Transverse colon (tissue), 4 donors: ENCODE data around the gene PDS5A. TPM values are rescaled to one million over a fixed set of nuclear protein-coding genes. Genes with fewer than 3 reads are reported as not detected.
"Not testable (repeated sequence)": the region's sequence is repeated elsewhere in the genome, so short reads cannot be mapped to it uniquely, and the experiment has no call there.

Experiments
- DNase-seq: peaks from one replicate; pipeline ENCODE4 v3.0.0-alpha.2; 2019
- H3K27ac ChIP-seq, 4 donors: fragments of 200-600 bp; sonication (generic); 2 replicates each; pipeline ENCODE4 v1.5.1; 2016 to 2018; ENCODE audit warnings: inconsistent platforms in 4 of 4
- H3K27me3 ChIP-seq: fragments of 200-600 bp; sonication (generic); 2 replicates; pipeline ENCODE4 v1.5.1; 2017; ENCODE audit warnings: inconsistent platforms
- H3K36me3 ChIP-seq, 4 donors: fragments of 200-600 bp; sonication (generic); 2 replicates each; pipeline ENCODE4 v1.5.1; 2017 to 2019; ENCODE audit warnings: inconsistent platforms in 4 of 4
- H3K4me1 ChIP-seq, 4 donors: fragments of 200-600 bp; sonication (generic); 2 replicates each; pipeline ENCODE4 v1.5.1; 2017 to 2020; ENCODE audit warnings: inconsistent platforms in 4 of 4
- H3K4me3 ChIP-seq, 4 donors: fragments of 200-600 bp; sonication (generic); 1 replicate in 1 of 4; 2 replicates in 3 of 4; pipeline versions ENCODE4 v1.5.1 to v1.6.1; 2017 to 2019; ENCODE audit warnings: inconsistent platforms in 4 of 4
- H3K9me3 ChIP-seq, 2 donors: fragments of 200-600 bp; sonication (generic); 2 replicates each; pipeline ENCODE4 v1.5.1; 2017 to 2019; ENCODE audit warnings: inconsistent platforms in 2 of 2
- EP300 ChIP-seq: sonication (generic); formaldehyde crosslinking; IDR thresholded peaks from one replicate; pipeline ENCODE4 v1.6.1; 2017; ENCODE audit warnings: antibody characterized with exemption, low read depth
- POLR2A ChIP-seq: fragments of 450-650 bp; IDR thresholded peaks from one replicate; pipeline ENCODE4 v1.6.1; 2016; ENCODE audit warnings: antibody characterized with exemption, mild to moderate bottlenecking, moderate library complexity
- POLR2AphosphoS5 ChIP-seq, 3 donors: sonication (generic); formaldehyde crosslinking; IDR thresholded peaks; one replicate each; pipeline ENCODE4 v1.6.1; 2016; ENCODE audit warnings: antibody characterized with exemption in 3 of 3
- WGBS, 2 donors: methylation state at CpG; one replicate each; pipeline ENCODE4 v1.1.5; 2018; ENCODE audit warnings: low coverage in 1 of 2; 5-methylcytosine and 5-hydroxymethylcytosine counted together
- in situ Hi-C, 4 donors: fragments of 200-750 bp; cut with MboI; loops; one replicate each; pipeline versions ENCODE4 v1.15.0 to v1.15.1; 2017; ENCODE audit warnings: low sequenced_read_pairs in 3 of 4, low pct_ligation_motif_present in 1 of 4, low pct_unique_long_range_greater_than_20kb in 1 of 4
- intact Hi-C: fragments of 100-400 bp; cut with DNase I; formaldehyde crosslinking; loops from one replicate; pipeline ENCODE4 v1.15.1; 2023; ENCODE audit warnings: low total_unique reads
- total RNA-seq, 4 donors: library from RNA; depleted of rRNA; stranded (reverse); fragments of >200 nt; gene quantifications; one replicate each; pipeline ENCODE4 v1.1.0, GENCODE V29; 2016
- TF ChIP-seq, protein P1 (sequence below), 5 experiments: fragments of 200-600 bp in 3 of 5; fragments of 450-650 bp in 2 of 5; sonication (generic) in 3 of 5; IDR thresholded peaks; 1 replicate in 2 of 5; 2 replicates in 3 of 5; pipeline ENCODE4 v1.5.1; 2016 to 2017; ENCODE audit warnings: antibody characterized with exemption in 5 of 5, inconsistent platforms in 3 of 5, mild to moderate bottlenecking in 2 of 5, moderate library complexity in 1 of 5

PDS5A gene
- total RNA-seq, 4 donors from 2014 or later, result 62.1 to 74.0 (median 68.5) TPM

DNA sequence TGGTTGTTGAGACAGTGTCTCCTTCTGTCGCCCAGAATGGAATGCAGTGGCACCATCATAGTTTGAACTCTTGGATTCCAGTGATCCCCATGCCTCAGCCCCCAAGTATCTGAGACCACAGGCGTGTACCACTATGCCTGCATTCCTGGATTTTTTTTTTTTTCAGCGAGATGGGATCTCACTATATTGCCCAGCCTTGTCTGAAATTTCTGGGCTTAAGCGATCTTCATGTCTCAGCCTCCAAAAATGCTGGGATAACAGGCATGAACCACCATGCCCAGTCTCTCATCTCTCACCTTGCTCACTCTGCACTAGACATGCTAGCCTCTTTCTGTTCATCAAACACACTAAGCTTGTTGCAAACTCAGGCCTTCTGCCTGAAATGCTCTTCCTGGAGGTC is 175.7 kb downstream of the PDS5A start:
- 84% methylated on average over 4 of the region's 4 CpGs; no CpG with 5 or more reads in 1 of the 2 donors for WGBS, 2 donors
- Histone ChIP-seq H3K27me3 (no peaks in the 10 kb centered on the region), H3K4me3 (no peak overlapping the region), H3K36me3 (no peaks in the 10 kb centered on the region), H3K27ac (no peak overlapping the region), H3K4me1 (no peaks in the 10 kb centered on the region), H3K9me3 (no peaks in the 10 kb centered on the region)
- in situ Hi-C loops (no loop called here), intact Hi-C loops (loop anchor here (1.0 kb wide), 1 partner anchor 38 kb away; no protein-coding TSS in a partner anchor)
- TF ChIP-seq, protein P1, sequence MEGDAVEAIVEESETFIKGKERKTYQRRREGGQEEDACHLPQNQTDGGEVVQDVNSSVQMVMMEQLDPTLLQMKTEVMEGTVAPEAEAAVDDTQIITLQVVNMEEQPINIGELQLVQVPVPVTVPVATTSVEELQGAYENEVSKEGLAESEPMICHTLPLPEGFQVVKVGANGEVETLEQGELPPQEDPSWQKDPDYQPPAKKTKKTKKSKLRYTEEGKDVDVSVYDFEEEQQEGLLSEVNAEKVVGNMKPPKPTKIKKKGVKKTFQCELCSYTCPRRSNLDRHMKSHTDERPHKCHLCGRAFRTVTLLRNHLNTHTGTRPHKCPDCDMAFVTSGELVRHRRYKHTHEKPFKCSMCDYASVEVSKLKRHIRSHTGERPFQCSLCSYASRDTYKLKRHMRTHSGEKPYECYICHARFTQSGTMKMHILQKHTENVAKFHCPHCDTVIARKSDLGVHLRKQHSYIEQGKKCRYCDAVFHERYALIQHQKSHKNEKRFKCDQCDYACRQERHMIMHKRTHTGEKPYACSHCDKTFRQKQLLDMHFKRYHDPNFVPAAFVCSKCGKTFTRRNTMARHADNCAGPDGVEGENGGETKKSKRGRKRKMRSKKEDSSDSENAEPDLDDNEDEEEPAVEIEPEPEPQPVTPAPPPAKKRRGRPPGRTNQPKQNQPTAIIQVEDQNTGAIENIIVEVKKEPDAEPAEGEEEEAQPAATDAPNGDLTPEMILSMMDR (IDR thresholded peaks at IDR 0.05), result no peak
- TF ChIP-seq POLR2AphosphoS5 (IDR thresholded peaks at IDR 0.05) (no peak), POLR2A (no peak), EP300 (no peak)
- DNase-seq, result no peak

DNA sequence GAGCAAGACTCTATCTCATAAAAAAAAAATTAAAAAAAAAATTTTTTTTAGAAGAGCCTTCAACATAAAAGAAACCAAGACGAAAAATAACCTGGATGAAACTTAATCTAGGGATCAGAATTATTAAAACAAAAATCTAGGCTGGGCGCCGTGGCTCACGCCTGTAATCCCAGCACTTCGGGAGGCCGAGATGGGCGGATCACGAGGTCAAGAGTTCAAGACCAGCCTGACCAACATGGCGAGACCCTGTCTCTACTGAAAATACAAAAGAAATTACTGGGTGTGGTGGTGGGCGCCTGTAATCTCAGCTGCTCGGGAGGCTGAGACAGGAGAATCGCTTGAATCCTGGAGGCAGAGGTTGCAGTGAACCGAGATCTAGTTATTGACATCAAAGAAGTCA is 184.7 kb downstream of the PDS5A start:
- in situ Hi-C loops, H3K36me3 ChIP-seq, H3K27ac ChIP-seq, H3K4me3 ChIP-seq, intact Hi-C loops, DNase-seq, H3K4me1 ChIP-seq, H3K27me3 ChIP-seq, H3K9me3 ChIP-seq: not testable (repeated sequence)
- WGBS, 2 donors, result 94 to 96% methylated on average over 8 to 13 of the region's 13 CpGs

DNA sequence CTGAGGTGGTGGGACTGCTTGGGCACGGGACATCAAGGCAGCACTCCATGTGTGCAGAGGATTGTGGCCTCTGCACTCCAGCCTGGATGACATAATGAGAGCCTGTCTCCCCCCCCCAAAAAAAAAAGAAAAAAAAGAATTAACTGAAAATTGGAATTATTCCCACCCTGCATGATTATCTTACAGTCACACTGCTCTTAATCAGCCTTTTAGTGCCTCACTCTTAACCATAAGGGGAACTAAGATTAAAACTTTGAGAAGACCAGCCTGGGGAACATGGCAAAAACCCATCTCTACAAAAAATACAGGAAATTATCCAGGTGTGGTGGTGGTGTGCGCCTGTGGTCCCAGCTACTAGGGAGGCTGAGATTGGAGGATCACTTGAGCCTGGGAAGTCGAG is 185.2 kb downstream of the PDS5A start:
- Histone ChIP-seq H3K36me3 (no peaks in the 10 kb centered on the region), H3K27me3 (no peaks in the 10 kb centered on the region), H3K4me1 (no peaks in the 10 kb centered on the region), H3K27ac (no peak overlapping the region), H3K4me3 (no peak overlapping the region), H3K9me3 (no peaks in the 10 kb centered on the region)
- DNase-seq, result no peak
- intact Hi-C loops, result no loop called here
- 83 to 94% methylated on average over 2 to 3 of the region's 3 CpGs for WGBS, 2 donors
- in situ Hi-C loops, result no loop called here
- no peak for TF ChIP-seq POLR2A
- TF ChIP-seq, protein P1 (IDR thresholded peaks at IDR 0.05), result no peak
- no peak for TF ChIP-seq POLR2AphosphoS5 (IDR thresholded peaks at IDR 0.05)
- no peak for TF ChIP-seq EP300

DNA sequence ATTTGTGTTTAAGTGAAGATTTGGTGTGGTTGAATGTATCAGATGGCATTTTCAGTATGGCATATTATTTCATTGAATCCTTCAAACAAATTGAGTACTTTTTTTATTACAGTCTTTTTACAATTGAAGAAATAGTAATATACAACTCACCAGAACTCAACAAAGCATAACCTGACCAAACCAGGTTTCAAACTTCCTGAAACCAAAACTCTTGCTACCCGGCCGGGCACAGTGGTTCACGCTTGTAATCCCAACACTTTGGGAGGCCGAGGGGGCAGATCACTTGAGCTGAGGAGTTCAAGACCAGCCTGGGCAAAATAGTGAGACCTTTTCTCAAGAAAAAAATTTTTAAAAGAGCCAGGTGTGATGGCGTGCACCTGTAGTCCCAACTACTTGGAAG is 185.6 kb downstream of the PDS5A start:
- DNase-seq, result no peak
- Histone ChIP-seq H3K27me3 (no peaks in the 10 kb centered on the region), H3K27ac (no peak overlapping the region), H3K4me3 (no peak overlapping the region), H3K4me1 (no peaks in the 10 kb centered on the region), H3K36me3 (no peaks in the 10 kb centered on the region), H3K9me3 (no peaks in the 10 kb centered on the region)
- TF ChIP-seq, protein P1 (IDR thresholded peaks at IDR 0.05), result no peak
- TF ChIP-seq EP300 (no peak), POLR2AphosphoS5 (IDR thresholded peaks at IDR 0.05) (no peak), POLR2A (no peak)
- intact Hi-C loops (no loop called here), in situ Hi-C loops (no loop called here)
- WGBS, 2 donors, result 80 to 83% methylated on average over 4 to 5 of the region's 5 CpGs

DNA sequence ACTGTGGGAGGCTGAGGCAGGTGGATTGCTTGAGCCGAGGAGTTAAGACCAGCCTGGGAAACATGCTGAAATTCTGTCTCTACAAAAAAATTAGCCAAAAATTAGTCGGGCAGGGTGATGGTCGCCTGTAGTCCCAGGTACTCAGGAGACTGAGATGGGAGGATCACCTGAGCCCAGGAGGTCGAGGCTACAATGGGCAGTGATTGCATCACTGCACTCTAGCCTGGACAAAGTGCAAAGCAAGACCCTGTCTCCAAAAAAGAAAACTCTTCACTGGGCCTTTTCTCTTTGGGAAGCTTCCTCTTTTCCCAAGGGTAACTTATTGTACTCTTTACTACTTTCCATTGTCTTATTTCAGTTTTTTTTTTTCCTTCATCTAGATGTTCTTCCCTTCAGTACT is 190.9 kb downstream of the PDS5A start:
- DNase-seq, result no peak
- Histone ChIP-seq H3K36me3 (no peaks in the 10 kb centered on the region), H3K27me3 (no peaks in the 10 kb centered on the region), H3K4me3 (no peak overlapping the region), H3K27ac (no peak overlapping the region), H3K4me1 (peaks cover 0 to 11% (median 2%) of the 10 kb centered on the region in 4 donors), H3K9me3 (no peaks in the 10 kb centered on the region)
- intact Hi-C loops (no loop called here), in situ Hi-C loops (no loop called here)
- WGBS, 2 donors, result 72 to 100% methylated on average over 1 to 4 of the region's 4 CpGs
- TF ChIP-seq, protein P1 (IDR thresholded peaks at IDR 0.05), result no peak
- TF ChIP-seq EP300 (no peak), POLR2AphosphoS5 (IDR thresholded peaks at IDR 0.05) (no peak), POLR2A (no peak)
